ENCODE results near the gene STOX2.

DNA sequence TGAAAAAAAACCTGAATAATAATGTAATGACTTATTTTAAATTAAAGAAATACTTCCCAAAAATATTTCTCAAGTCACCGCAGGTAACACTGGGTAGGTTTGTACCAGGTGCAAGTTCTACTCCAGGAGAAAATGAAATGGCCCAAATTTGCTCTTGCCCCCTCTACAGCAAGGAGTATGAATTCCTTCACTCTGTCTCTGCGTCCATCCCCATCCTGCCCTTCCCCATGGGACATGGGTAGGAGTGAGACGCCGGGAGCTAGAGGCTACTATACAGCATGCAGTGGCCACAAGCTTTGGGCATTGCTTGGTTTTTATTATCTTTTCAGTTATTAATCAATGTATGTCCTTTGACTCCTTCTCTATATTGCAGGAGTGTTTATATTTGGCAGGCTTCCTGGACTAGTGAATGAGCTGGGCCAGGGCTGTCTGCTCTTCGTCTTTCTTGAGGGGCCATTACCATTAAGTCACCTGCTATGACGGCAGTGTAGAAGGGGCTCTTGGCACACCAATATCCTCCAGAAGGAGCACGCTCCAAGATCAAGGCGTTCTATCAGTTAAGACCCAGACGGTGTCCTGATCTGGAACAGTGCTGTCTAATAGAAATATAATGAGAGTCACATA lies 162.9 kb downstream of the STOX2 start:
- TF ChIP-seq, protein P1, sequence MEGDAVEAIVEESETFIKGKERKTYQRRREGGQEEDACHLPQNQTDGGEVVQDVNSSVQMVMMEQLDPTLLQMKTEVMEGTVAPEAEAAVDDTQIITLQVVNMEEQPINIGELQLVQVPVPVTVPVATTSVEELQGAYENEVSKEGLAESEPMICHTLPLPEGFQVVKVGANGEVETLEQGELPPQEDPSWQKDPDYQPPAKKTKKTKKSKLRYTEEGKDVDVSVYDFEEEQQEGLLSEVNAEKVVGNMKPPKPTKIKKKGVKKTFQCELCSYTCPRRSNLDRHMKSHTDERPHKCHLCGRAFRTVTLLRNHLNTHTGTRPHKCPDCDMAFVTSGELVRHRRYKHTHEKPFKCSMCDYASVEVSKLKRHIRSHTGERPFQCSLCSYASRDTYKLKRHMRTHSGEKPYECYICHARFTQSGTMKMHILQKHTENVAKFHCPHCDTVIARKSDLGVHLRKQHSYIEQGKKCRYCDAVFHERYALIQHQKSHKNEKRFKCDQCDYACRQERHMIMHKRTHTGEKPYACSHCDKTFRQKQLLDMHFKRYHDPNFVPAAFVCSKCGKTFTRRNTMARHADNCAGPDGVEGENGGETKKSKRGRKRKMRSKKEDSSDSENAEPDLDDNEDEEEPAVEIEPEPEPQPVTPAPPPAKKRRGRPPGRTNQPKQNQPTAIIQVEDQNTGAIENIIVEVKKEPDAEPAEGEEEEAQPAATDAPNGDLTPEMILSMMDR (IDR thresholded peaks at IDR 0.05), result no peak
- TF ChIP-seq POLR2A (IDR thresholded peaks at IDR 0.05), result no peak

Data from esophagus squamous epithelium (tissue), 4 donors.